ENCODE results near the gene CAMTA1. TPM values are rescaled to one million over a fixed set of nuclear protein-coding genes. Genes with fewer than 3 reads are reported as not detected.

The CAMTA1 gene
- total RNA-seq, 1 experiment from 2014 or later, result 60.0 TPM

- Mint-ChIP-seq H3K27me3 (ENCODE audit: insufficient read depth, unreplicated experiment) (peaks cover 25% of the 10 kb centered on the region), H3K4me3 (ENCODE audit: unreplicated experiment) (no peak overlapping the region), H3K4me1 (ENCODE audit: low read depth, unreplicated experiment) (no peaks in the 10 kb centered on the region), H3K9me3 (ENCODE audit: unreplicated experiment) (no peaks in the 10 kb centered on the region), H3K27ac (ENCODE audit: unreplicated experiment) (no peak overlapping the region), H3K36me3 (ENCODE audit: insufficient read depth, unreplicated experiment) (no peaks in the 10 kb centered on the region)
- Histone ChIP-seq H3K4me3 (ENCODE audit: low read depth, low read length) (no peak overlapping the region), H3K27me3 (replicated peaks; ENCODE audit: control insufficient read depth, insufficient read depth, low read length) (no peaks in the 10 kb centered on the region; the same call in none of the 2 replicates), H3K4me1 (no peaks in the 10 kb centered on the region), H3K36me3 (ENCODE audit: control insufficient read depth, insufficient read depth, low read length) (no peaks in the 10 kb centered on the region), H3K9me3 (no peaks in the 10 kb centered on the region)
- no peak for DNase-seq
- ChIA-PET POLR2A (no interaction called here), CTCF (no interaction called here)
- no peak for TF ChIP-seq CTCF (IDR thresholded peaks at IDR 0.05; ENCODE audit: insufficient read depth in 1 of 2, low read depth in 1 of 2, low read length in 1 of 2, severe bottlenecking in 1 of 2, unreplicated experiment in 1 of 2)
- intact Hi-C loops (cut with micrococcal nuclease; ENCODE audit: unreplicated experiment), result no loop called here
- no TSS peak for BruUV-seq (replicated peaks)
Measured at GRCh38 chr1:7004181-7004580, 218.9 kb downstream of the CAMTA1 start.

- Mint-ChIP-seq H3K27ac (ENCODE audit: unreplicated experiment) (no peak overlapping the region), H3K27me3 (ENCODE audit: insufficient read depth, unreplicated experiment) (peaks cover 24% of the 10 kb centered on the region), H3K36me3 (ENCODE audit: insufficient read depth, unreplicated experiment) (no peaks in the 10 kb centered on the region), H3K4me3 (ENCODE audit: unreplicated experiment) (no peak overlapping the region), H3K4me1 (ENCODE audit: low read depth, unreplicated experiment) (no peaks in the 10 kb centered on the region), H3K9me3 (ENCODE audit: unreplicated experiment) (no peaks in the 10 kb centered on the region)
- TF ChIP-seq CTCF (IDR thresholded peaks at IDR 0.05; ENCODE audit: insufficient read depth in 1 of 2, low read depth in 1 of 2, low read length in 1 of 2, severe bottlenecking in 1 of 2, unreplicated experiment in 1 of 2), result no peak
- ChIA-PET CTCF (no interaction called here), POLR2A (no interaction called here)
- no TSS peak for BruUV-seq (replicated peaks)
- Histone ChIP-seq H3K36me3 (ENCODE audit: control insufficient read depth, insufficient read depth, low read length) (no peaks in the 10 kb centered on the region), H3K27me3 (replicated peaks; ENCODE audit: control insufficient read depth, insufficient read depth, low read length) (no peaks in the 10 kb centered on the region; the same call in none of the 2 replicates), H3K4me3 (ENCODE audit: low read depth, low read length) (no peak overlapping the region), H3K9me3 (no peaks in the 10 kb centered on the region), H3K4me1 (no peaks in the 10 kb centered on the region)
- no peak for DNase-seq
- intact Hi-C loops (cut with micrococcal nuclease; ENCODE audit: unreplicated experiment), result no loop called here
Measured at GRCh38 chr1:7005762-7006161, 220.5 kb downstream of the CAMTA1 start.

- H3K4me3 Mint-ChIP-seq (ENCODE audit: unreplicated experiment), result no peak overlapping the region
Measured at GRCh38 chr1:7006996-7007871, 222.0 kb downstream of the CAMTA1 start.

More at GRCh38 chr1:7006996-7007871, 222.0 kb downstream of the CAMTA1 start:
- no TSS peak for BruUV-seq (replicated peaks)
- Mint-ChIP-seq H3K36me3 (ENCODE audit: insufficient read depth, unreplicated experiment) (no peaks in the 10 kb centered on the region), H3K27me3 (ENCODE audit: insufficient read depth, unreplicated experiment) (peaks cover 35% of the 10 kb centered on the region), H3K9me3 (ENCODE audit: unreplicated experiment) (no peaks in the 10 kb centered on the region), H3K27ac (ENCODE audit: unreplicated experiment) (no peak overlapping the region), H3K4me1 (ENCODE audit: low read depth, unreplicated experiment) (no peaks in the 10 kb centered on the region)
- no peak overlapping the region for H3K4me3 ChIP-seq (ENCODE audit: low read depth, low read length)
- H3K4me1 ChIP-seq, result no peaks in the 10 kb centered on the region
- no peaks in the 10 kb centered on the region for H3K36me3 ChIP-seq (ENCODE audit: control insufficient read depth, insufficient read depth, low read length)
- no peaks in the 10 kb centered on the region; the same call in none of the 2 replicates for H3K27me3 ChIP-seq (replicated peaks; ENCODE audit: control insufficient read depth, insufficient read depth, low read length)
- no peaks in the 10 kb centered on the region for H3K9me3 ChIP-seq
- TF ChIP-seq CTCF (IDR thresholded peaks at IDR 0.05; ENCODE audit: insufficient read depth in 1 of 2, low read depth in 1 of 2, low read length in 1 of 2, severe bottlenecking in 1 of 2, unreplicated experiment in 1 of 2), result no peak
- CTCF ChIA-PET, result no interaction called here
- no peak for DNase-seq
- intact Hi-C loops (cut with micrococcal nuclease; ENCODE audit: unreplicated experiment), result no loop called here
- POLR2A ChIA-PET, result no interaction called here
